Measurements from ENCODE around the gene FIS1. TPM values are rescaled to one million over a fixed set of nuclear protein-coding genes. Genes with fewer than 3 reads are reported as not detected.

FIS1 gene
- total RNA-seq, 1 donor from 2014 or later = 209 TPM

GRCh38 chr7:101239951-101240220 lies 5.0 kb downstream of the FIS1 start:
- DNase-seq (ENCODE audit: low read depth) (no peak), FAIRE-seq (no peak)
- Histone ChIP-seq H3K27me3 (ENCODE audit: control insufficient read depth, insufficient read depth, low read length) (no peaks in the 10 kb centered on the region), H3K36me3 (ENCODE audit: control insufficient read depth, insufficient read depth, low read length) (peaks cover 32% of the 10 kb centered on the region), H3K4me3 (ENCODE audit: low read depth, low read length) (no peak overlapping the region)
- no peak for TF ChIP-seq CTCF (IDR thresholded peaks at IDR 0.05; ENCODE audit: insufficient read depth, low read length, severe bottlenecking)

GRCh38 chr7:101239191-101239950 lies 5.5 kb downstream of the FIS1 start:
- Histone ChIP-seq H3K4me3 (ENCODE audit: low read depth, low read length) (no peak overlapping the region), H3K27me3 (ENCODE audit: control insufficient read depth, insufficient read depth, low read length) (no peaks in the 10 kb centered on the region), H3K36me3 (ENCODE audit: control insufficient read depth, insufficient read depth, low read length) (peaks cover 32% of the 10 kb centered on the region)
- no peak for FAIRE-seq
- no peak for TF ChIP-seq CTCF (IDR thresholded peaks at IDR 0.05; ENCODE audit: insufficient read depth, low read length, severe bottlenecking)
- no peak for DNase-seq (ENCODE audit: low read depth)

- H3K27me3 ChIP-seq (ENCODE audit: control insufficient read depth, insufficient read depth, low read length) = no peaks in the 10 kb centered on the region
- no peak for TF ChIP-seq CTCF (IDR thresholded peaks at IDR 0.05; ENCODE audit: insufficient read depth, low read length, severe bottlenecking)
- H3K36me3 ChIP-seq (ENCODE audit: control insufficient read depth, insufficient read depth, low read length) = peaks cover 32% of the 10 kb centered on the region
- no peak for FAIRE-seq
- no peak for DNase-seq (ENCODE audit: low read depth)
- no peak overlapping the region for H3K4me3 ChIP-seq (ENCODE audit: low read depth, low read length)
These were observed 6.4 kb downstream of the FIS1 start for GRCh38 chr7:101238226-101239182.

- Histone ChIP-seq H3K27me3 (ENCODE audit: control insufficient read depth, insufficient read depth, low read length) (no peaks in the 10 kb centered on the region), H3K4me3 (ENCODE audit: low read depth, low read length) (no peak within 1 kb of the TSS), H3K36me3 (ENCODE audit: control insufficient read depth, insufficient read depth, low read length) (peaks cover 32% of the 10 kb centered on the region)
- no peak for DNase-seq (ENCODE audit: low read depth)
- no peak for FAIRE-seq
- no peak for TF ChIP-seq CTCF (IDR thresholded peaks at IDR 0.05; ENCODE audit: insufficient read depth, low read length, severe bottlenecking)
These were observed 7.4 kb downstream of the FIS1 start, which contains the start of gene CLDN15 for GRCh38 chr7:101237206-101238067. Gene CLDN15, minus strand, starts transcription at chr7:101237802. Its CDS starts 221 bp downstream, at chr7:101237581.

- Histone ChIP-seq H3K36me3 (ENCODE audit: control insufficient read depth, insufficient read depth, low read length) (peaks cover 31% of the 10 kb centered on the region), H3K4me3 (ENCODE audit: low read depth, low read length) (no peak overlapping the region), H3K27me3 (ENCODE audit: control insufficient read depth, insufficient read depth, low read length) (no peaks in the 10 kb centered on the region)
- TF ChIP-seq CTCF (IDR thresholded peaks at IDR 0.05; ENCODE audit: insufficient read depth, low read length, severe bottlenecking) = no peak
- DNase-seq (ENCODE audit: low read depth) (no peak), FAIRE-seq (no peak)
These were observed 8.5 kb downstream of the FIS1 start for GRCh38 chr7:101236292-101236835.
